KMS-11 (cell line): Measurements from ENCODE around the gene SND1.

ENCODE experiments used
- H2AFZ ChIP-seq: fragments of 200-600 bp; sonication (generic); 2 replicates; pipeline ENCODE4 v1.6.1; 2016; ENCODE audit warnings: antibody characterized with exemption, mixed run types, low read depth
- H3K27ac ChIP-seq: fragments of 200-600 bp; sonication (generic); 2 replicates; pipeline ENCODE4 v1.6.1; 2016; ENCODE audit warnings: mild to moderate bottlenecking, mixed run types
- H3K27me3 ChIP-seq: fragments of 200-600 bp; sonication (generic); 2 replicates; pipeline ENCODE4 v1.6.1; 2017; ENCODE audit warnings: mild to moderate bottlenecking, low read depth, mixed run types, moderate library complexity; ENCODE audit not compliant: insufficient read depth
- H3K36me3 ChIP-seq: fragments of 200-600 bp; sonication (generic); 2 replicates; pipeline ENCODE4 v1.6.1; 2017; ENCODE audit warnings: mild to moderate bottlenecking, mixed run types; ENCODE audit not compliant: insufficient read depth
- H3K4me1 ChIP-seq: fragments of 200-600 bp; sonication (generic); 2 replicates; pipeline ENCODE4 v1.6.1; 2016; ENCODE audit warnings: mild to moderate bottlenecking, low read depth, mixed run types; ENCODE audit not compliant: poor library complexity, severe bottlenecking
- H3K4me2 ChIP-seq: fragments of 200-600 bp; sonication (generic); 2 replicates; pipeline ENCODE4 v1.7.0; 2016; ENCODE audit warnings: mild to moderate bottlenecking, mixed run types
- H3K4me3 ChIP-seq: fragments of 200-600 bp; sonication (generic); IDR thresholded peaks from 2 replicates; pipeline ENCODE4 v1.6.1; 2017; ENCODE audit warnings: low read depth, low read length, mixed read lengths; ENCODE audit not compliant: insufficient read depth
- H3K79me2 ChIP-seq: fragments of 200-600 bp; sonication (generic); 2 replicates; pipeline ENCODE4 v1.6.1; 2016; ENCODE audit warnings: low read depth, mixed run types; ENCODE audit not compliant: insufficient read depth
- H3K9ac ChIP-seq: fragments of 200-600 bp; sonication (generic); 2 replicates; pipeline ENCODE4 v1.6.1; 2016; ENCODE audit warnings: mild to moderate bottlenecking, mixed run types
- H4K20me1 ChIP-seq: fragments of 200-600 bp; sonication (generic); 2 replicates; pipeline ENCODE4 v1.6.1; 2016; ENCODE audit warnings: mild to moderate bottlenecking, mixed run types; ENCODE audit not compliant: insufficient read depth
- CTCF ChIP-seq: fragments of 200-600 bp; sonication (generic); conservative IDR thresholded peaks from 2 replicates; pipeline ENCODE4 v1.6.1; 2017; ENCODE audit warnings: low read depth, mild to moderate bottlenecking, antibody characterized with exemption, low read length, moderate library complexity, mixed read lengths

SND1 gene

GRCh38 chr7:127916735-127917134, 264.7 kb downstream of the SND1 start:
- Histone ChIP-seq H2AFZ (no peak overlapping the region), H3K9ac (no peak overlapping the region), H4K20me1 (no peaks in the 10 kb centered on the region), H3K4me3 (no peak overlapping the region), H3K36me3 (no peaks in the 10 kb centered on the region), H3K79me2 (peaks cover 7% of the 10 kb centered on the region; the same call in 1 of the 2 replicates), H3K27ac (no peak overlapping the region), H3K4me1 (peaks cover 16% of the 10 kb centered on the region), H3K4me2 (no peak overlapping the region), H3K27me3 (no peaks in the 10 kb centered on the region)
- TF ChIP-seq CTCF, result no peak

- H3K4me2 ChIP-seq, result no peak overlapping the region
- no peaks in the 10 kb centered on the region for H3K27me3 ChIP-seq
- H2AFZ ChIP-seq, result no peak overlapping the region
- H3K4me3 ChIP-seq, result no peak overlapping the region
- H3K9ac ChIP-seq, result no peak overlapping the region
- H4K20me1 ChIP-seq, result no peaks in the 10 kb centered on the region
- H3K27ac ChIP-seq, result no peak overlapping the region
- H3K36me3 ChIP-seq, result no peaks in the 10 kb centered on the region
- no peak for TF ChIP-seq CTCF
- H3K79me2 ChIP-seq, result peaks cover 7% of the 10 kb centered on the region; the same call in 1 of the 2 replicates
- H3K4me1 ChIP-seq, result peaks cover 11% of the 10 kb centered on the region
Measured at GRCh38 chr7:127918130-127918529, 266.1 kb downstream of the SND1 start.

DNA sequence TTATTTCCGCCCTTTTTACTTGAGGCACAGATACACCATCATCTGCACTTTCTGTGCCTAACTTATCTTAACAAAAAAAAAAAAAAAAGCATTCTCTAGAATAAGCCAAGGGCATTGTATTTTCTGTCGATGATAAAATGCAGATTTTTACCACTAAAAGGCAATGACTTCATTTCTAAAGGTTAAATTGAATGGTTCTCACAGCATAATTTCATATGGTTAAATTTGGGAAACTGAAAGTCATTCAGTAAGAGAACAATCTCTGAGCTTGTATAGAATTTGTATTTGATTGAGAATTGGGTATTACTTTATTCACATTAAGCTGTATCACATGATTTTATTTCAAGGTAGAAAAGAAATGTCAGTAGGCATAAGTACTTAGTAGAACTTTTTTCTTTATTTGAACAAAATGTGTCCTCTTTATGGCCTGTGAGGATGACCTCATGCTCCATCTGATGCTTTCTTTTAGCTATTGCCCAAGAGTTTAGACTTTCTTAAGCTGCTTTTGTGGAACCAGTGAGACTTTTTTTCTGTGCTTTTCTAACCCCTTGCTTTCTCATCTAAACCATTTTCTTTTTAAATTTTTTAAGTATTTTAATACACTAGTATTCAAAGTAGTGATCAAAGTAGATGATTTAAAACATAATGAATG, 268.9 kb downstream of the SND1 start:
- peaks cover 25% of the 10 kb centered on the region for H3K4me1 ChIP-seq
- H3K4me2 ChIP-seq, result no peak overlapping the region
- no peak overlapping the region for H2AFZ ChIP-seq
- H3K9ac ChIP-seq, result no peak overlapping the region
- peaks cover 6% of the 10 kb centered on the region; the same call in 1 of the 2 replicates for H3K79me2 ChIP-seq
- H3K4me3 ChIP-seq, result no peak overlapping the region
- no peak for TF ChIP-seq CTCF
- 0 out of 2 replicates have a peak, but pooled peaks cover 5% of the 10 kb centered on the region for H4K20me1 ChIP-seq
- no peak overlapping the region for H3K27ac ChIP-seq
- H3K36me3 ChIP-seq, result no peaks in the 10 kb centered on the region
- H3K27me3 ChIP-seq, result no peaks in the 10 kb centered on the region

- Histone ChIP-seq H4K20me1 (peaks cover 10% of the 10 kb centered on the region; the same call in 1 of the 2 replicates), H3K4me2 (no peak overlapping the region), H3K79me2 (peaks cover 18% of the 10 kb centered on the region; the same call in 1 of the 2 replicates), H3K9ac (no peak overlapping the region), H2AFZ (no peak overlapping the region), H3K27me3 (no peaks in the 10 kb centered on the region), H3K4me1 (peaks cover 43% of the 10 kb centered on the region), H3K27ac (no peak overlapping the region), H3K4me3 (no peak overlapping the region), H3K36me3 (no peaks in the 10 kb centered on the region)
- no peak for TF ChIP-seq CTCF
Measured at GRCh38 chr7:127922656-127923055, 270.7 kb downstream of the SND1 start.
